HepG2 (cell line): ENCODE results near the gene KLHL3.

Experiments used
- CEBPB ChIP-seq: IDR thresholded peaks from 2 replicates; pipeline ENCODE4 v1.6.1; 2011; ENCODE audit warnings: low read depth, low read length, improper control_type of control experiment, borderline replicate concordance
- FOXK2 ChIP-seq: fragments of 450-650 bp; IDR thresholded peaks from 2 replicates; pipeline ENCODE4 v1.6.1; 2016
- ONECUT2 ChIP-seq: sonication (generic); formaldehyde crosslinking; IDR thresholded peaks from 2 replicates; pipeline ENCODE4 v1.4.0; 2020; ENCODE audit warnings: missing genetic modification reagents
- ZNF337 ChIP-seq: sonication (generic); formaldehyde crosslinking; IDR thresholded peaks from 2 replicates; pipeline ENCODE4 v1.5.1; 2020; ENCODE audit warnings: missing genetic modification reagents, low read depth, mild to moderate bottlenecking, borderline replicate concordance
- ZNF460 ChIP-seq: sonication (generic); formaldehyde crosslinking; IDR thresholded peaks from 2 replicates; pipeline ENCODE4 v1.5.1; 2020; ENCODE audit warnings: missing genetic modification reagents, mild to moderate bottlenecking, borderline replicate concordance
- ZSCAN21 ChIP-seq: sonication (generic); formaldehyde crosslinking; IDR thresholded peaks from 2 replicates; pipeline ENCODE4 v1.8.0; 2022; ENCODE audit warnings: mild to moderate bottlenecking, missing genetic modification reagents, moderate library complexity, borderline replicate concordance
- TF ChIP-seq, protein P1 (sequence below): sonication (generic); formaldehyde crosslinking; IDR thresholded peaks from 2 replicates; pipeline ENCODE4 v1.5.0; 2020; ENCODE audit warnings: mild to moderate bottlenecking, missing genetic modification reagents, moderate library complexity
- TF ChIP-seq, protein P2 (sequence below): sonication (generic); formaldehyde crosslinking; IDR thresholded peaks from 2 replicates; pipeline ENCODE4 v1.5.1; 2020; ENCODE audit warnings: mild to moderate bottlenecking, missing genetic modification reagents, moderate library complexity

DNA sequence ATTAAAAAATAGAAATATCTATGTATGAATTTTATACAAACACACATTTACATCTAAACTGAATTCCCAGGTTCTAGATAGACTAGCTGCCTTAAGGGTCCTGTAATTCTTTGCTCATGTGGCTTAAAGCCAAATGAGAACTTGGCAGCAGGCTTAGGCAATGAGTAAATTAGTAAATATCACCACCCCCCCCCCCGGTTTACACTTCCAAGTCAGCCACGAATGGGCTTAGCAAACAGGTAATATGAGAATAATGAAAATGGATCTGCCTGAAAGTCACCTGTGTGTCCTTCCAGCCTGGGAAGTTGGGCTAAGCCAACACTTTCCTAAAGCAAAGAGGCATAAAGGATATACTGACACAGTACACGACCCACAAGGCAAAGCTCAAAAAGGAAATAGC lies 108.6 kb downstream of the KLHL3 start:
- no peak for TF ChIP-seq ZNF460 (CRISPR knock-in tag)
- TF ChIP-seq ZSCAN21 (CRISPR knock-in tag), result no peak
- no peak for TF ChIP-seq ZNF337 (CRISPR knock-in tag)
- TF ChIP-seq, protein P1, sequence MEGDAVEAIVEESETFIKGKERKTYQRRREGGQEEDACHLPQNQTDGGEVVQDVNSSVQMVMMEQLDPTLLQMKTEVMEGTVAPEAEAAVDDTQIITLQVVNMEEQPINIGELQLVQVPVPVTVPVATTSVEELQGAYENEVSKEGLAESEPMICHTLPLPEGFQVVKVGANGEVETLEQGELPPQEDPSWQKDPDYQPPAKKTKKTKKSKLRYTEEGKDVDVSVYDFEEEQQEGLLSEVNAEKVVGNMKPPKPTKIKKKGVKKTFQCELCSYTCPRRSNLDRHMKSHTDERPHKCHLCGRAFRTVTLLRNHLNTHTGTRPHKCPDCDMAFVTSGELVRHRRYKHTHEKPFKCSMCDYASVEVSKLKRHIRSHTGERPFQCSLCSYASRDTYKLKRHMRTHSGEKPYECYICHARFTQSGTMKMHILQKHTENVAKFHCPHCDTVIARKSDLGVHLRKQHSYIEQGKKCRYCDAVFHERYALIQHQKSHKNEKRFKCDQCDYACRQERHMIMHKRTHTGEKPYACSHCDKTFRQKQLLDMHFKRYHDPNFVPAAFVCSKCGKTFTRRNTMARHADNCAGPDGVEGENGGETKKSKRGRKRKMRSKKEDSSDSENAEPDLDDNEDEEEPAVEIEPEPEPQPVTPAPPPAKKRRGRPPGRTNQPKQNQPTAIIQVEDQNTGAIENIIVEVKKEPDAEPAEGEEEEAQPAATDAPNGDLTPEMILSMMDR, result no peak
- no peak for TF ChIP-seq ONECUT2 (CRISPR knock-in tag)
- no peak for TF ChIP-seq CEBPB
- TF ChIP-seq, protein P2, sequence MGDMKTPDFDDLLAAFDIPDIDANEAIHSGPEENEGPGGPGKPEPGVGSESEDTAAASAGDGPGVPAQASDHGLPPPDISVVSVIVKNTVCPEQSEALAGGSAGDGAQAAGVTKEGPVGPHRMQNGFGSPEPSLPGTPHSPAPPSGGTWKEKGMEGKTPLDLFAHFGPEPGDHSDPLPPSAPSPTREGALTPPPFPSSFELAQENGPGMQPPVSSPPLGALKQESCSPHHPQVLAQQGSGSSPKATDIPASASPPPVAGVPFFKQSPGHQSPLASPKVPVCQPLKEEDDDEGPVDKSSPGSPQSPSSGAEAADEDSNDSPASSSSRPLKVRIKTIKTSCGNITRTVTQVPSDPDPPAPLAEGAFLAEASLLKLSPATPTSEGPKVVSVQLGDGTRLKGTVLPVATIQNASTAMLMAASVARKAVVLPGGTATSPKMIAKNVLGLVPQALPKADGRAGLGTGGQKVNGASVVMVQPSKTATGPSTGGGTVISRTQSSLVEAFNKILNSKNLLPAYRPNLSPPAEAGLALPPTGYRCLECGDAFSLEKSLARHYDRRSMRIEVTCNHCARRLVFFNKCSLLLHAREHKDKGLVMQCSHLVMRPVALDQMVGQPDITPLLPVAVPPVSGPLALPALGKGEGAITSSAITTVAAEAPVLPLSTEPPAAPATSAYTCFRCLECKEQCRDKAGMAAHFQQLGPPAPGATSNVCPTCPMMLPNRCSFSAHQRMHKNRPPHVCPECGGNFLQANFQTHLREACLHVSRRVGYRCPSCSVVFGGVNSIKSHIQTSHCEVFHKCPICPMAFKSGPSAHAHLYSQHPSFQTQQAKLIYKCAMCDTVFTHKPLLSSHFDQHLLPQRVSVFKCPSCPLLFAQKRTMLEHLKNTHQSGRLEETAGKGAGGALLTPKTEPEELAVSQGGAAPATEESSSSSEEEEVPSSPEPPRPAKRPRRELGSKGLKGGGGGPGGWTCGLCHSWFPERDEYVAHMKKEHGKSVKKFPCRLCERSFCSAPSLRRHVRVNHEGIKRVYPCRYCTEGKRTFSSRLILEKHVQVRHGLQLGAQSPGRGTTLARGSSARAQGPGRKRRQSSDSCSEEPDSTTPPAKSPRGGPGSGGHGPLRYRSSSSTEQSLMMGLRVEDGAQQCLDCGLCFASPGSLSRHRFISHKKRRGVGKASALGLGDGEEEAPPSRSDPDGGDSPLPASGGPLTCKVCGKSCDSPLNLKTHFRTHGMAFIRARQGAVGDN (CRISPR knock-in tag), result no peak
- TF ChIP-seq FOXK2, result no peak
